VCaP (cell line): ENCODE results near the gene EMP3.
"Not testable (repeated sequence)": the region's sequence is repeated elsewhere in the genome, so short reads cannot be mapped to it uniquely, and the experiment has no call there.

ENCODE experiments used
- H3K27ac ChIP-seq: fragments of 450-650 bp; 2 replicates; pipeline ENCODE4 v1.5.1; 2017
- CTCF ChIP-seq: fragments of 450-650 bp; conservative IDR thresholded peaks from 2 replicates; pipeline ENCODE4 v1.5.1; 2017; ENCODE audit warnings: mild to moderate bottlenecking, moderate library complexity

The EMP3 gene

GRCh38 chr19:48303866-48304265 lies 21.5 kb upstream of the EMP3 start:
- H3K27ac ChIP-seq: no peak overlapping the region
- no peak for TF ChIP-seq CTCF

GRCh38 chr19:48308631-48309586 lies 16.4 kb upstream of the EMP3 start:
- no peak overlapping the region for H3K27ac ChIP-seq
- 0 out of 2 replicates have a peak, but pooled peaks have one; percentile 9 for TF ChIP-seq CTCF

- H3K27ac ChIP-seq: not testable (repeated sequence)
Measured at GRCh38 chr19:48309731-48310130, 15.6 kb upstream of the EMP3 start.

- no peak for TF ChIP-seq CTCF
- H3K27ac ChIP-seq: no peak overlapping the region
Measured at GRCh38 chr19:48310227-48310626, 15.1 kb upstream of the EMP3 start.

GRCh38 chr19:48311384-48311783 lies 14.0 kb upstream of the EMP3 start:
- TF ChIP-seq CTCF: no peak
- H3K27ac ChIP-seq: no peak overlapping the region

- H3K27ac ChIP-seq: no peak overlapping the region
- no peak for TF ChIP-seq CTCF
Measured at GRCh38 chr19:48315712-48316111, 9.6 kb upstream of the EMP3 start.

GRCh38 chr19:48317708-48317960 lies 7.7 kb upstream of the EMP3 start:
- H3K27ac ChIP-seq: not testable (repeated sequence)

- no peak for TF ChIP-seq CTCF
- H3K27ac ChIP-seq: no peak overlapping the region
Measured at GRCh38 chr19:48318286-48318987, 6.9 kb upstream of the EMP3 start.
